ENCODE measurements around the gene LPAR3.

The LPAR3 gene

GRCh38 chr1:84785271-84786036 lies 107.6 kb downstream of the LPAR3 start:
- H3K9ac ChIP-seq (ENCODE audit: low read length): no peak overlapping the region
- no peaks in the 10 kb centered on the region for H3K4me1 ChIP-seq (ENCODE audit: control insufficient read depth, insufficient read depth, low read length)
- peaks cover 19% of the 10 kb centered on the region for H3K9me3 ChIP-seq (ENCODE audit: control insufficient read depth, low read length)
- no peak overlapping the region for H3K4me3 ChIP-seq (ENCODE audit: low read length)
- peaks cover 6% of the 10 kb centered on the region for H3K27me3 ChIP-seq (replicated peaks; ENCODE audit: control insufficient read depth, insufficient read depth, low read length)
- no peaks in the 10 kb centered on the region for H3K36me3 ChIP-seq (ENCODE audit: control insufficient read depth, insufficient read depth, low read length, severe bottlenecking)
- DNase-seq (ENCODE audit: low read depth): no peak

DNA sequence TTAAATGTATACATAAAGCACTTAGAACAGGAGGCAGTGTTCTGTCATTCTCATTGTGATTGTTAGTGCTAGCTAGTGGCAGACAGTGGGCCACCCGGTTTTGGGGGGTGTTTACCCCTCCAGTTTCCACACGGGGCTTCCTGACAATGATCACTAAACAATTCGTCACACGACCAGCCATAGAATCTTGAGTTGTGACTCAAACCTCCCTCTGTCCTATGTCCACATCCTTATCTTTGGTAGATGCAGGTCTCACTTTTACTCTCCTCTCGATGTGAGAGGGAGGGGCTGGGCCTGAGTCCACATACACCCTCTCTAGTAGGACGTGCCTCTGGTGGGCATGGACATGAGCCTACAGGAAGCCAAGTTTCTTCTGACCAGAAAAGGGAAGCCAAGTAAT lies 110.1 kb downstream of the LPAR3 start:
- Histone ChIP-seq H3K9me3 (ENCODE audit: control insufficient read depth, low read length) (peaks cover 5% of the 10 kb centered on the region), H3K36me3 (ENCODE audit: control insufficient read depth, insufficient read depth, low read length, severe bottlenecking) (no peaks in the 10 kb centered on the region), H3K27me3 (replicated peaks; ENCODE audit: control insufficient read depth, insufficient read depth, low read length) (peaks cover 3% of the 10 kb centered on the region), H3K9ac (ENCODE audit: low read length) (no peak overlapping the region), H3K4me1 (ENCODE audit: control insufficient read depth, insufficient read depth, low read length) (peaks cover 3% of the 10 kb centered on the region), H3K4me3 (ENCODE audit: low read length) (no peak overlapping the region)
- no peak for DNase-seq (ENCODE audit: low read depth)

GRCh38 chr1:84781946-84782771 lies 110.8 kb downstream of the LPAR3 start:
- Histone ChIP-seq H3K4me1 (ENCODE audit: control insufficient read depth, insufficient read depth, low read length) (peaks cover 3% of the 10 kb centered on the region), H3K9ac (ENCODE audit: low read length) (no peak overlapping the region), H3K36me3 (ENCODE audit: control insufficient read depth, insufficient read depth, low read length, severe bottlenecking) (no peaks in the 10 kb centered on the region), H3K9me3 (ENCODE audit: control insufficient read depth, low read length) (no peaks in the 10 kb centered on the region), H3K4me3 (ENCODE audit: low read length) (no peak overlapping the region), H3K27me3 (replicated peaks; ENCODE audit: control insufficient read depth, insufficient read depth, low read length) (peaks cover 3% of the 10 kb centered on the region)
- no peak for DNase-seq (ENCODE audit: low read depth)

GRCh38 chr1:84780000-84780716 lies 112.8 kb downstream of the LPAR3 start:
- H3K4me3 ChIP-seq (ENCODE audit: low read length): no peak overlapping the region
- peak; percentile 63 for DNase-seq (ENCODE audit: low read depth)
- H3K36me3 ChIP-seq (ENCODE audit: control insufficient read depth, insufficient read depth, low read length, severe bottlenecking): no peaks in the 10 kb centered on the region
- H3K9ac ChIP-seq (ENCODE audit: low read length): no peak overlapping the region
- peaks cover 3% of the 10 kb centered on the region for H3K4me1 ChIP-seq (ENCODE audit: control insufficient read depth, insufficient read depth, low read length)
- no peaks in the 10 kb centered on the region for H3K27me3 ChIP-seq (replicated peaks; ENCODE audit: control insufficient read depth, insufficient read depth, low read length)
- H3K9me3 ChIP-seq (ENCODE audit: control insufficient read depth, low read length): no peaks in the 10 kb centered on the region

- no peak for DNase-seq (ENCODE audit: low read depth)
- H3K9ac ChIP-seq (ENCODE audit: low read length): no peak overlapping the region
- no peaks in the 10 kb centered on the region for H3K36me3 ChIP-seq (ENCODE audit: control insufficient read depth, insufficient read depth, low read length, severe bottlenecking)
- H3K4me1 ChIP-seq (ENCODE audit: control insufficient read depth, insufficient read depth, low read length): peaks cover 3% of the 10 kb centered on the region
- H3K4me3 ChIP-seq (ENCODE audit: low read length): no peak overlapping the region
- H3K27me3 ChIP-seq (replicated peaks; ENCODE audit: control insufficient read depth, insufficient read depth, low read length): no peaks in the 10 kb centered on the region
- no peaks in the 10 kb centered on the region for H3K9me3 ChIP-seq (ENCODE audit: control insufficient read depth, low read length)
Measured at GRCh38 chr1:84776639-84777038, 116.4 kb downstream of the LPAR3 start.

- Histone ChIP-seq H3K4me1 (ENCODE audit: control insufficient read depth, insufficient read depth, low read length) (peaks cover 3% of the 10 kb centered on the region), H3K9ac (ENCODE audit: low read length) (no peak overlapping the region), H3K36me3 (ENCODE audit: control insufficient read depth, insufficient read depth, low read length, severe bottlenecking) (no peaks in the 10 kb centered on the region), H3K27me3 (replicated peaks; ENCODE audit: control insufficient read depth, insufficient read depth, low read length) (no peaks in the 10 kb centered on the region), H3K9me3 (ENCODE audit: control insufficient read depth, low read length) (no peaks in the 10 kb centered on the region), H3K4me3 (ENCODE audit: low read length) (no peak overlapping the region)
- DNase-seq (ENCODE audit: low read depth): no peak
Measured at GRCh38 chr1:84775535-84775920, 117.5 kb downstream of the LPAR3 start.

- H3K27me3 ChIP-seq (replicated peaks; ENCODE audit: control insufficient read depth, insufficient read depth, low read length): no peaks in the 10 kb centered on the region
- H3K36me3 ChIP-seq (ENCODE audit: control insufficient read depth, insufficient read depth, low read length, severe bottlenecking): no peaks in the 10 kb centered on the region
- no peaks in the 10 kb centered on the region for H3K9me3 ChIP-seq (ENCODE audit: control insufficient read depth, low read length)
- H3K9ac ChIP-seq (ENCODE audit: low read length): no peak overlapping the region
- no peak for DNase-seq (ENCODE audit: low read depth)
- no peaks in the 10 kb centered on the region for H3K4me1 ChIP-seq (ENCODE audit: control insufficient read depth, insufficient read depth, low read length)
- no peak overlapping the region for H3K4me3 ChIP-seq (ENCODE audit: low read length)
Measured at GRCh38 chr1:84774669-84775534, 118.1 kb downstream of the LPAR3 start.

DNA sequence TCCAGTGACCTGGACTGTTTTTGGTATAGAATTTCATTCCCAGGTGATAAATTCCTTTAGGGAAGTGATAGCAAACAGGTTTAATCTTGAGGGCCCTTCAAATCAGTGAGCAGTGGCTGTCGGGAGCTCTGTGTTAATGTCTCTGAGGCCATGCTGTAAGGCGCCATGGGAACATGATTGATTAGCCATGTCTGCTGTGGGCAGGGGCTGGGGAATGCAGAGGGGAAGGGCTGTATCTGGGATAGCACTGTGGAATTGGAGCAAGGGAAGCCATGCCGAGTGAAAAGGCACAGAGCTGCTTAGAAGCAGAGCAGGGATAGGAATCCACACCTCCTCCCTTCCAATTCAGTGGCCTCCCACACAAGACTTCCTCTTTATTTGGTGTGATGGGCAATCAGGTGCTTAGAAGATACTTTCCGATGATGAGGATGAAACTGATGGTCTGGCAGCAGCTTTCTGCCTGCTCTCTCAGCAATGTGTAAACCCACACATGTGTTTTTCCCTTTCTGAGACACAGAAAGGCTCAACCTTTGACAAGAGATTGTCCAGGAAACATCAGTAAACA lies 119.0 kb downstream of the LPAR3 start:
- no peaks in the 10 kb centered on the region for H3K27me3 ChIP-seq (replicated peaks; ENCODE audit: control insufficient read depth, insufficient read depth, low read length)
- no peaks in the 10 kb centered on the region for H3K36me3 ChIP-seq (ENCODE audit: control insufficient read depth, insufficient read depth, low read length, severe bottlenecking)
- no peak for DNase-seq (ENCODE audit: low read depth)
- no peaks in the 10 kb centered on the region for H3K9me3 ChIP-seq (ENCODE audit: control insufficient read depth, low read length)
- no peak overlapping the region for H3K9ac ChIP-seq (ENCODE audit: low read length)
- no peak overlapping the region for H3K4me3 ChIP-seq (ENCODE audit: low read length)
- H3K4me1 ChIP-seq (ENCODE audit: control insufficient read depth, insufficient read depth, low read length): no peaks in the 10 kb centered on the region

- Histone ChIP-seq H3K9ac (ENCODE audit: low read length) (no peak overlapping the region), H3K9me3 (ENCODE audit: control insufficient read depth, low read length) (no peaks in the 10 kb centered on the region)
Measured at GRCh38 chr1:84773195-84773594, 119.8 kb downstream of the LPAR3 start.

GRCh38 chr1:84772428-84772943 lies 120.5 kb downstream of the LPAR3 start:
- Histone ChIP-seq H3K36me3 (ENCODE audit: control insufficient read depth, insufficient read depth, low read length, severe bottlenecking) (no peaks in the 10 kb centered on the region), H3K4me1 (ENCODE audit: control insufficient read depth, insufficient read depth, low read length) (no peaks in the 10 kb centered on the region), H3K9ac (ENCODE audit: low read length) (no peak overlapping the region), H3K9me3 (ENCODE audit: control insufficient read depth, low read length) (no peaks in the 10 kb centered on the region), H3K4me3 (ENCODE audit: low read length) (no peak overlapping the region), H3K27me3 (replicated peaks; ENCODE audit: control insufficient read depth, insufficient read depth, low read length) (no peaks in the 10 kb centered on the region)
- peak; percentile 93 for DNase-seq (ENCODE audit: low read depth)

More at GRCh38 chr1:84773195-84773594, 119.8 kb downstream of the LPAR3 start:
- no peak for DNase-seq (ENCODE audit: low read depth)
- Histone ChIP-seq H3K36me3 (ENCODE audit: control insufficient read depth, insufficient read depth, low read length, severe bottlenecking) (no peaks in the 10 kb centered on the region), H3K4me3 (ENCODE audit: low read length) (no peak overlapping the region), H3K4me1 (ENCODE audit: control insufficient read depth, insufficient read depth, low read length) (no peaks in the 10 kb centered on the region), H3K27me3 (replicated peaks; ENCODE audit: control insufficient read depth, insufficient read depth, low read length) (no peaks in the 10 kb centered on the region)

All from adipocyte (in vitro differentiated cells).